Measurements from ENCODE around the gene CDH22. TPM values are rescaled to one million over a fixed set of nuclear protein-coding genes. Genes with fewer than 3 reads are reported as not detected.
A peak's percentile ranks its signal among the peaks of the same experiment; 100 is the strongest.

The CDH22 gene
- total RNA-seq, 1 experiment from 2014 or later: 0.11 TPM

DNA sequence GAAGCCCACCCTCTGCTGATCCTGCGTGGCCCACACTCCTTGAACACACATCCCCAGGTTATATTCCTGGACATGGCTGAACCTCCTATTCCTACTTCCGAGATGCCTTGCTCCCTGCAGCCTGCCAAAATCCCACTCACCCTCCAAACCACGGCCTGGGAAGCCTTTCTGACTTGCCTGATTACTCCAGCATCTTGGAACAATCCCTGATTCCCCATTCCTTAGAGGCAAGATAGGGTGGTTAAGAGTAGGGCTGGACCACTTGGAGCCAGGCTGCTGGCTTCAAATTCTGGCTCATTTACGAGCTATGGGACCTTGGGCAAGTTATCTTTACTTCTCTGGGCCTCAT, 45.9 kb upstream of the CDH22 start:
- TF ChIP-seq CTCF (IDR thresholded peaks at IDR 0.05; ENCODE audit: insufficient read depth in 1 of 2, low read depth in 1 of 2, low read length in 1 of 2, severe bottlenecking in 1 of 2, unreplicated experiment in 1 of 2): no peak
- peaks cover 51% of the 10 kb centered on the region for H3K36me3 Mint-ChIP-seq (ENCODE audit: insufficient read depth, unreplicated experiment)
- DNase-seq: no peak
- H3K9me3 Mint-ChIP-seq (ENCODE audit: unreplicated experiment): no peaks in the 10 kb centered on the region
- Histone ChIP-seq H3K27me3 (replicated peaks; ENCODE audit: control insufficient read depth, insufficient read depth, low read length) (no peaks in the 10 kb centered on the region), H3K9me3 (no peaks in the 10 kb centered on the region), H3K4me1 (peaks cover 47% of the 10 kb centered on the region), H3K36me3 (ENCODE audit: control insufficient read depth, insufficient read depth, low read length) (peaks cover 5% of the 10 kb centered on the region), H3K4me3 (ENCODE audit: low read depth, low read length) (no peak overlapping the region)
- peaks cover 41% of the 10 kb centered on the region for H3K4me1 Mint-ChIP-seq (ENCODE audit: low read depth, unreplicated experiment)
- CTCF ChIA-PET: no interaction called here
- H3K27me3 Mint-ChIP-seq (ENCODE audit: insufficient read depth, unreplicated experiment): no peaks in the 10 kb centered on the region
- peak overlapping the region; percentile 3 for H3K4me3 Mint-ChIP-seq (ENCODE audit: unreplicated experiment)
- intact Hi-C loops (cut with micrococcal nuclease; ENCODE audit: unreplicated experiment): loop anchor here (1.0 to 10.0 kb wide), 3 partner anchors 9 to 339 kb away; partner anchors contain the start of gene ELMO2
- H3K27ac Mint-ChIP-seq (ENCODE audit: unreplicated experiment): peak overlapping the region; percentile 14
- TSS peak; percentile 6 for BruUV-seq (replicated peaks)
- POLR2A ChIA-PET: interaction anchor here (2.6 kb wide), 1 partner anchor 10 kb away, joined by 28 read pairs; no protein-coding TSS in a partner anchor

GRCh38 chr20:46353500-46354206, 45.4 kb upstream of the CDH22 start:
- DNase-seq: peak in 1 of 2 experiments; percentile 78
- Mint-ChIP-seq H3K4me1 (ENCODE audit: low read depth, unreplicated experiment) (peaks cover 41% of the 10 kb centered on the region), H3K36me3 (ENCODE audit: insufficient read depth, unreplicated experiment) (peaks cover 51% of the 10 kb centered on the region), H3K4me3 (ENCODE audit: unreplicated experiment) (peak overlapping the region; percentile 3), H3K27ac (ENCODE audit: unreplicated experiment) (peak overlapping the region; percentile 14), H3K27me3 (ENCODE audit: insufficient read depth, unreplicated experiment) (no peaks in the 10 kb centered on the region), H3K9me3 (ENCODE audit: unreplicated experiment) (no peaks in the 10 kb centered on the region)
- no peak for TF ChIP-seq CTCF (IDR thresholded peaks at IDR 0.05; ENCODE audit: insufficient read depth in 1 of 2, low read depth in 1 of 2, low read length in 1 of 2, severe bottlenecking in 1 of 2, unreplicated experiment in 1 of 2)
- POLR2A ChIA-PET: interaction anchor here (1.0 to 2.6 kb wide), 2 partner anchors 10 kb away, joined by 4 to 28 read pairs; no protein-coding TSS in a partner anchor
- no peak overlapping the region for H3K4me3 ChIP-seq (ENCODE audit: low read depth, low read length)
- H3K4me1 ChIP-seq: peaks cover 47% of the 10 kb centered on the region
- intact Hi-C loops (cut with micrococcal nuclease; ENCODE audit: unreplicated experiment): loop anchor here (1.0 to 10.0 kb wide), 3 partner anchors 10 to 339 kb away; partner anchors contain the start of gene ELMO2
- H3K27me3 ChIP-seq (replicated peaks; ENCODE audit: control insufficient read depth, insufficient read depth, low read length): no peaks in the 10 kb centered on the region
- no peaks in the 10 kb centered on the region for H3K9me3 ChIP-seq
- BruUV-seq (replicated peaks): no TSS peak
- CTCF ChIA-PET: interaction anchor here (0.6 kb wide), 1 partner anchor 1241 kb away, joined by 4 read pairs; no protein-coding TSS in a partner anchor
- peaks cover 5% of the 10 kb centered on the region for H3K36me3 ChIP-seq (ENCODE audit: control insufficient read depth, insufficient read depth, low read length)

DNA sequence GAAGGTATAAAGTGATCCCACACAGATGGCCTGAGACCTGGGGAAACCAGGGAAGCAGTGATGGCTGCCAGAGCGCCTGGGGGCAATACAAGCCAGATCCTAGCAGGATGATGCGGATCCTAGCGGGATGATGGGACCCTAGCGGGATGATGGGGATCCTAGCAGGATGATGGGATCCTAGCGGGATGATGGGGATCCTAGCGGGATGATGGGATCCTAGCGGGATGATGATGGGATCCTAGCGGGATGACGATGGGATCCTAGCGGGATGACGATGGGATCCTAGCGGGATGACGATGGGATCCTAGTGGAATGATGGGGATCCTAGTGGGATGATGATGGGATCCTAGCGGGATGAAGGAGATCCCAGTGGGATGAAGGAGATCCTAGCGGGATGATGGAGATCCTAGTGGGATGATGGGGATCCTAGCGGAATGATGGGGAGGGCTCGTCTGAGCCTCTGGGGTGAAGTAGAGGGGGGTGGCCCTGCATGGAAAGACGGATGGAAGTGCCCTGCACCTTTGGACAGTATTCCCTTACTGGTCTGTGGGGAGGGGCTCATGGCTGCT, 44.2 kb upstream of the CDH22 start:
- Histone ChIP-seq H3K4me3 (ENCODE audit: low read depth, low read length) (no peak overlapping the region), H3K27me3 (replicated peaks; ENCODE audit: control insufficient read depth, insufficient read depth, low read length) (no peaks in the 10 kb centered on the region), H3K9me3 (no peaks in the 10 kb centered on the region), H3K4me1 (peaks cover 47% of the 10 kb centered on the region), H3K36me3 (ENCODE audit: control insufficient read depth, insufficient read depth, low read length) (peaks cover 5% of the 10 kb centered on the region)
- Mint-ChIP-seq H3K9me3 (ENCODE audit: unreplicated experiment) (no peaks in the 10 kb centered on the region), H3K4me3 (ENCODE audit: unreplicated experiment) (no peak overlapping the region), H3K27ac (ENCODE audit: unreplicated experiment) (peak overlapping the region; percentile 9), H3K4me1 (ENCODE audit: low read depth, unreplicated experiment) (peaks cover 41% of the 10 kb centered on the region), H3K36me3 (ENCODE audit: insufficient read depth, unreplicated experiment) (peaks cover 47% of the 10 kb centered on the region), H3K27me3 (ENCODE audit: insufficient read depth, unreplicated experiment) (no peaks in the 10 kb centered on the region)
- no peak for TF ChIP-seq CTCF (IDR thresholded peaks at IDR 0.05; ENCODE audit: insufficient read depth in 1 of 2, low read depth in 1 of 2, low read length in 1 of 2, severe bottlenecking in 1 of 2, unreplicated experiment in 1 of 2)
- DNase-seq: no peak
- BruUV-seq (replicated peaks): no TSS peak
- POLR2A ChIA-PET: interaction anchor here (1.0 kb wide), 1 partner anchor 11 kb away, joined by 4 read pairs; no protein-coding TSS in a partner anchor
- CTCF ChIA-PET: no interaction called here
- intact Hi-C loops (cut with micrococcal nuclease; ENCODE audit: unreplicated experiment): loop anchor here (10.0 kb wide), 1 partner anchor 338 kb away; no protein-coding TSS in a partner anchor

Measured in Caco-2 (cell line).